ENCODE measurements around the gene ERFE.

The ERFE gene

DNA sequence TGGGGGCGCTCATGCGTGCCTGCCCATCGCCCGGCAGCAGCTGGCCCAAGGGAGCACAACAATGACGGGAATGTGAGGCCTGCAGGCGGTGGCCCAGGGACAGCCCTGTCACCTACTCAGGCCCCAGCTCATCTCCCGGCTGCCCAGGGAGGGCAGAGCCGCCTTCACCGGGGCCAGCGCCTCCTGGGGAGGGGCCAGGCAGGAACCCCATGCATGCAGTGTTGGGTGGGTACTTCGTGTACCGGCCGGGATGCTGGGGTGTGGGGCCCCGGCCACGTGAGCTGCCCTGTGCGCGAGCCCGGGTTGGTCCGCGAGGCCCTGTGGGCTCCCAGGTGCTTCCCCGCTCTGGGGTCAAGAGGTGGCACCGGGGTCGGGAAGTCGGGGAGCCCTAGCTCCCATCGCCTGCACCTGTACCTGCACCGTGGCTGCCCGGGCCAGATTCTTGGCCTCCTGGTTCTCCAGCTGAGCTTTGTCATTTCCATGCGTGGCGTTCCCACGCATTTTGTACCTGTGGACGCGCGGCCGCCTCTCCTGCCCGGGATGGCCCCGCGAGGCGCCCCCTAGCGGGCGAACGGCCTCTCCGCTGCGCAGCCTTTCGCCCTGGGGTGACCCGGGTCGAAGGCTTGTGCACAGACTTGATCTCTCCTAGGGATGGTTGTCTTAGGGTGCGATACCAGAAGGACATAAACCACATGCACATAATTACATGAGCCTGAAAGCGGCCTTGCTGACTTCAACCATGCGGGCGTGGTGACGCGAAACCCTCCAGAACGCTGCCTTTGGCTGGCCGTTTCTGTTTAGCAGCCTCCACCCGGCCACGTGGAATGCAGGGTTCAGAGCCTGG is 19.4 kb upstream of the ERFE start:
- peak in 1 of 56 donors; percentile 20 for DNase-seq

GRCh38 chr2:238140040-238140439 is 18.7 kb upstream of the ERFE start:
- no peak for DNase-seq

- DNase-seq: no peak
Observed at GRCh38 chr2:238140721-238141540, 17.8 kb upstream of the ERFE start.

- DNase-seq: no peak
Observed at GRCh38 chr2:238141541-238142318, 17.0 kb upstream of the ERFE start.

GRCh38 chr2:238142382-238143205 is 16.2 kb upstream of the ERFE start:
- no peak for DNase-seq

GRCh38 chr2:238143239-238143951 is 15.4 kb upstream of the ERFE start:
- peak in 1 of 56 donors; percentile 37 for DNase-seq

DNA sequence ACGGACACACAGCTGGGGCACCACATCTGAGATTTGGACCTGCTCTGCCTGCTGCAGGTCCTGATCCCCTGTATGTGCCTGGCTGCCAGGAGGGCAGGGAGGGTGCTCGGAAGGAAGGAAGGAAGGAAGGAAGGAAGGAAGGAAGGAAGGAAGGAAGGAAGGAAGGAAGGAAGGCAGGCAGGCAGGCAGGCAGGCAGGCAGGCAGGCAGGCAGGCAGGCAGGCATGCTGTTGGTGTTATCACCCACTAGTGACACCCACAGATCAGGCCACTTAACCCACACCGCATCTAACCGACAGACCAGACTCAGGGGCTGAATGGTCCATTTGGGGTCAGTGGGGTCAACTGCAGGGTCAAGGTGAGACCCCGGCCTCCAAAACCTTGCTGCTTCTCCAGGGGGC is 14.5 kb upstream of the ERFE start:
- no peak for DNase-seq

GRCh38 chr2:238145046-238145445 is 13.7 kb upstream of the ERFE start:
- no peak for DNase-seq

GRCh38 chr2:238145851-238146250 is 12.9 kb upstream of the ERFE start:
- no peak for DNase-seq

DNA sequence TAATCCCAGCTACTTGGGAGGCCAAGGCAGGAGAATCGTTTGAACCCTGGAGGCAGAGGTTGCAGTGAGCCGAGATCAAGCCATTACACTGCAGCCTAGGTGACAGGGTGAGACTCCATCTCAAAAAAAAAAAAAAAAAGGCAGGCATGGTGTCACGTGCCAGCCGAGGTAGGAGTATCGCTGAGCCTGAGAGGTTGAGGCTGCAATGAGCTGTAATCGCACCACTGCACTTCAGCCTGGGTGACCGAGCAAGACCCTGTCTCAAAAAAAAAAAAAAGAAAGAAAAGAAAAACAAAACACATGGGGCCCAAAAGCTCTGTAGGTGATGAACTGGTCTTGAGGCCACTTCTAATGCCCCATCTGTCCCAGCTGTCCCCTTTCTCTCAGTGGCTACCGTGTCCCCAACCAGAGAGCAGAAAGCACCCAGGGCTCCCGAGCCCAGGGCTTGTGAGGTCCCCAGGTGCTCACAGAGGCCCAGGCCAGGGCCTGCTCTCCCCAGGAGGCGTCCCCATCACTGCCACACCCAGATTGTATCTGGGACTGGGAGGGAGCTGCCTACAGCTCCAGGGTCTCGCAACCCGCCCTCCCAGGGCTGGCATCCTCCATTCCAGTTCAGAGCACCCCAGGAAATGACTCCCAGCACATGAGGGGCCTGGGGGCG is 11.8 kb upstream of the ERFE start:
- DNase-seq: no peak

DNA sequence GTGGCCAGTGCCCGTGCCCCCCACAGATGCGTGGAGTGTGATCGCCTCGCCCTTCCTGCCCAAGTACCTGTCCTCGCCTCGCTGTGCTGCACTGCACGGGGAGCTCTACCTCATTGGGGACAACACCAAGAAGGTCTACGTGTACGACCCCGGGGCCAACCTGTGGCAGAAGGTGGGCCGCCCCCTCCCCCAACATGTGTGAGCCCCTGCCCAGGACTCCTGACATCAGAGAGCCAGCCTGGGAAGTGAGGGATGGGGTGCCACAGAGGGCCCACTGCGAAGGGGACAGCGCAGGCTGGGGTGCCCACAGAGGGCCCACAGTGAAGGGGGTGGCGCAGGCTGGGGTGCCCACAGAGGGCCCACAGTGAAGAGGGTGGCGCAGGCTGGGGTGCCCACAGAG is 9.8 kb upstream of the ERFE start:
- no peak for DNase-seq

DNA sequence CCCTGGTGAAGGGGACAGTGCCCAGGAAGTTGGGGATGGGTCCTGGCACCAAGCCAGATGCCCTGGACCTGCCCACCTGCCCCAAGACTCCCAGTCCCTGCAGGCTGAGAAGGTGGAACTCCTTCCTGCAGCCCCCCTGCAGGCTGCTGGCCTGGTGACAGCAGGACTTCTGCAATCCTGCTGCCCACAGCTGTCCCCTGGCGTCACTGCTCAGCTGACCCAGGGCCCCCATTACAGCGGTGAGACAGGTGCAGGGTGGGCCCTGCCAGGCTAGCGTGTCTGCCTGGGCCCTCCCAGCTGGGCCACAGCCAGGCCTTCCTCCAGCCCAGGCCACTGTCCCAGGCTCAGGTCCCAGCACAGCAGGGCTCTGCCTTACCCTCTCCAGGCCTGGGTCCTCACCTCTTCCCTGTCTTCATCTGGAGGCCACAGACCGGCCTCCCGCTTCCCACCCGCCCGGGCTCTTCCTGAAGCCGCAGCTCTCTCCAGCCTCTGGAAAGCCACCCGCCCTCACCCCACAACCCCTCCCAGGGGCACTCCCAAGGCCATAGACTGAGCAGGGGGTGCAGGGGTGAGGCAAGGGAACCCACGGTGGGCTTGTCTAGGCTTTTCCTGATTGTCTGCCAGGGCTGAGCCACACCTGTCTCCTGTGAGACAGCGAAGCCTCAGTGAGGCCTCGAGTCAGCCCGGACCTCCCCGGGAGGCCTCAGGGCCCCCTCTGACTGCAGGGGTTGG is 8.8 kb upstream of the ERFE start:
- no peak for DNase-seq

- no peak for DNase-seq
Observed at GRCh38 chr2:238150686-238151085, 8.1 kb upstream of the ERFE start.

GRCh38 chr2:238151205-238151604 is 7.6 kb upstream of the ERFE start:
- DNase-seq: no peak

GRCh38 chr2:238151628-238152235 is 7.0 kb upstream of the ERFE start:
- DNase-seq: no peak

GRCh38 chr2:238152771-238153688 is 5.7 kb upstream of the ERFE start:
- DNase-seq: no peak

GRCh38 chr2:238154570-238154969 is 4.2 kb upstream of the ERFE start:
- DNase-seq: no peak

All from amygdala (tissue), 56 donors.